GM12878 (cell line): Measurements from ENCODE around the gene MMP10. TPM values are rescaled to one million over a fixed set of nuclear protein-coding genes. Genes with fewer than 3 reads are reported as not detected.

Source experiments
- ATAC-seq: fragments of 200-7000 bp; cut with Tn5 transposase; 3 replicates; pipeline ENCODE4 v1.9.1; 2020; ENCODE audit warnings: mild to moderate bottlenecking, moderate library complexity
- BruUV-seq: library from RNA; stranded (reverse); fragments of 400-500 nt; replicated peaks from 2 replicates; lab custom pipeline; 2021; lab: Mats Ljungman, UMichigan
- CTCF ChIA-PET: fragments of 300-600 bp; sonication (Branson Sonifier 250); formaldehyde crosslinking; extraction: SDS; loops from one replicate; lab custom pipeline; 2021; ENCODE audit warnings: inconsistent platforms; lab: Yijun Ruan, JAX
- POLR2A ChIA-PET: fragments of 350-600 bp; formaldehyde crosslinking; extraction: SDS; loops from one replicate; lab custom pipeline; 2021; ENCODE audit warnings: inconsistent platforms; lab: Charles Lee
- RAD21 ChIA-PET: fragments of 300-600 bp; sonication (Branson Sonifier 250); formaldehyde crosslinking; loops from one replicate; lab custom pipeline; 2023; ENCODE audit warnings: antibody characterized with exemption; ENCODE audit not compliant: unreplicated experiment; lab: Charles Lee
- SMC1A ChIA-PET: fragments of 300-600 bp; sonication (Branson Sonifier 250); formaldehyde crosslinking; loops from one replicate; lab custom pipeline; 2023; ENCODE audit not compliant: unreplicated experiment, uncharacterized antibody; lab: Charles Lee
- DNase-seq: peaks from one replicate; pipeline ENCODE4 v3.0.0-alpha.2; 2011; ENCODE audit warnings: low read depth, low spot score
- FAIRE-seq: peaks from 3 replicates; lab custom pipeline; 2011; peaks lifted over from hg19 to GRCh38; lab: Jason Lieb, UNC
- H2AFZ ChIP-seq: 2 replicates; pipeline ENCODE4 v1.6.0; 2011; ENCODE audit warnings: low read depth, low read length, control low read depth; ENCODE audit not compliant: control insufficient read depth
- H3K27ac ChIP-seq: 2 replicates; pipeline ENCODE4 v1.5.1; 2011; ENCODE audit warnings: control low read depth; ENCODE audit not compliant: control insufficient read depth, insufficient read depth
- H3K27me3 ChIP-seq, 2 experiments: replicated peaks in 1 of 2; 2 replicates each; pipeline versions ENCODE4 v1.6.0 to v1.6.1; 2011; ENCODE audit warnings: low read length in 1 of 2; ENCODE audit not compliant: control insufficient read depth in 2 of 2, insufficient read depth in 2 of 2
- H3K36me3 ChIP-seq, 2 experiments: 2 replicates each; pipeline ENCODE4 v1.5.1; 2011; ENCODE audit warnings: low read length in 1 of 2; ENCODE audit not compliant: control insufficient read depth in 2 of 2, insufficient read depth in 2 of 2
- H3K4me1 ChIP-seq: 2 replicates; pipeline ENCODE4 v1.6.1; 2011; ENCODE audit warnings: mild to moderate bottlenecking, low read length, moderate library complexity, mixed read lengths; ENCODE audit not compliant: control insufficient read depth, insufficient read depth
- H3K4me2 ChIP-seq: 2 replicates; pipeline ENCODE4 v1.6.0; 2011; ENCODE audit warnings: control low read depth; ENCODE audit not compliant: control insufficient read depth, insufficient read depth
- H3K4me3 ChIP-seq: fragments of 200-600 bp; sonication (generic); 2 replicates; pipeline ENCODE4 v1.5.1; 2016
- H3K79me2 ChIP-seq: 2 replicates; pipeline ENCODE4 v1.6.0; 2011; ENCODE audit warnings: low read length; ENCODE audit not compliant: control insufficient read depth, insufficient read depth
- H3K9ac ChIP-seq: 2 replicates; pipeline ENCODE4 v1.8.0; 2011; ENCODE audit warnings: low read length, control low read depth, mixed read lengths; ENCODE audit not compliant: control insufficient read depth, insufficient read depth
- H3K9me3 ChIP-seq: replicated peaks from 3 replicates; pipeline ENCODE4 v1.5.1; 2011; ENCODE audit warnings: mild to moderate bottlenecking, low read length; ENCODE audit not compliant: control insufficient read depth, insufficient read depth
- H4K20me1 ChIP-seq: 2 replicates; pipeline ENCODE4 v1.6.0; 2011; ENCODE audit not compliant: control insufficient read depth, insufficient read depth
- ASH2L ChIP-seq: fragments of 300-600, 200-600 bp; sonication (generic); IDR thresholded peaks from 2 replicates; pipeline ENCODE4 v1.6.1; 2017; ENCODE audit warnings: low read depth, mild to moderate bottlenecking, borderline replicate concordance
- CHD4 ChIP-seq: fragments of 200-600 bp; sonication (generic); IDR thresholded peaks from 2 replicates; pipeline ENCODE4 v1.6.1; 2016; ENCODE audit warnings: mild to moderate bottlenecking
- ESRRA ChIP-seq: IDR thresholded peaks from 2 replicates; pipeline ENCODE4 v1.6.1; 2012; ENCODE audit warnings: mild to moderate bottlenecking, low read length, improper control_type of control experiment
- EZH2 ChIP-seq: IDR thresholded peaks from 2 replicates; pipeline ENCODE4 v1.6.1; 2012; ENCODE audit warnings: low read depth, mild to moderate bottlenecking, control low read depth, inconsistent platforms, low read length, borderline replicate concordance; ENCODE audit not compliant: control insufficient read depth
- HCFC1 ChIP-seq: fragments of 150-350 bp; IDR thresholded peaks from 2 replicates; pipeline ENCODE4 v1.6.1; 2014; ENCODE audit warnings: low read length
- IKZF2 ChIP-seq, 2 experiments: fragments of 450-650 bp; IDR thresholded peaks; 2 replicates each; pipeline ENCODE4 v1.6.1; 2017; ENCODE audit warnings: mild to moderate bottlenecking in 2 of 2, moderate library complexity in 2 of 2
- MTA2 ChIP-seq: fragments of 450-650 bp; IDR thresholded peaks from 2 replicates; pipeline ENCODE4 v1.6.1; 2016; ENCODE audit warnings: low read depth, mild to moderate bottlenecking, moderate library complexity
- PAX5 ChIP-seq: IDR thresholded peaks from 2 replicates; pipeline ENCODE4 v1.6.1; 2011; ENCODE audit warnings: low read depth, low read length, borderline replicate concordance
- POLR2A ChIP-seq: IDR thresholded peaks from 2 replicates; pipeline ENCODE4 v1.6.1; 2011; ENCODE audit warnings: low read depth, mild to moderate bottlenecking, low read length
- RAD21 ChIP-seq: IDR thresholded peaks from 2 replicates; pipeline ENCODE4 v1.6.1; 2011; ENCODE audit warnings: mild to moderate bottlenecking, low read depth, low read length, moderate library complexity; ENCODE audit not compliant: insufficient read depth
- RAD51 ChIP-seq: fragments of 450-650 bp; IDR thresholded peaks from 2 replicates; pipeline ENCODE4 v1.6.1; 2016; ENCODE audit warnings: moderate library complexity, mild to moderate bottlenecking, inconsistent platforms
- TCF7 ChIP-seq: IDR thresholded peaks from 2 replicates; pipeline ENCODE4 v1.6.1; 2014; ENCODE audit warnings: antibody characterized with exemption, borderline replicate concordance
- USF1 ChIP-seq: IDR thresholded peaks from 2 replicates; pipeline ENCODE4 v1.6.1; 2011; ENCODE audit warnings: borderline replicate concordance, low read depth, mild to moderate bottlenecking, moderate library complexity, mixed read lengths, low read length; ENCODE audit not compliant: insufficient read depth; ENCODE audit errors: extremely low read length
- WGBS: methylation state at CpG from one replicate; pipeline ENCODE4 v1.1.6; 2016; ENCODE audit warnings: low lambda C conversion rate; ENCODE audit not compliant: insufficient replicate concordance, insufficient coverage; ENCODE audit errors: missing lambda C conversion rate; 5-methylcytosine and 5-hydroxymethylcytosine counted together
- in situ Hi-C: fragments of 300-500 bp; cut with MboI; formaldehyde crosslinking; loops from 9 replicates; pipeline ENCODE4 v1.14.3; 2018; ENCODE audit warnings: mixed read lengths
- intact Hi-C: fragments of 100-400 bp; cut with micrococcal nuclease; formaldehyde crosslinking; loops from one replicate; pipeline ENCODE4 v1.14.2; 2022; ENCODE audit not compliant: unreplicated experiment
- polyA plus RNA-seq, 11 experiments: library from polyadenylated mRNA; depleted of rRNA in 4 of 11; unstranded in 6 of 11; stranded (reverse) in 5 of 11; fragments of >200 nt; fragmentation: Nextera tagmentation in 4 of 11; fragmentation: Illumina TruSeq in 1 of 11; extraction: Ambion mirVana in 4 of 11; extraction: Trizol in 1 of 11; gene quantifications; 1 replicate in 1 of 11; 2 replicates in 10 of 11; pipeline versions ENCODE4 v1.2.1 to v1.2.3, GENCODE V29; 2011 to 2016; ENCODE audit warnings: inconsistent platforms in 2 of 11, missing spikeins in 2 of 11, low read depth in 1 of 11
- total RNA-seq, 4 experiments: library from RNA; depleted of rRNA in 3 of 4; stranded (reverse); fragments of >200 nt in 3 of 4; fragmentation: Illumina TruSeq in 1 of 4; extraction: Trizol in 1 of 4; gene quantifications; 2 replicates each; pipeline versions ENCODE4 v1.2.1 to v1.2.3, GENCODE V29; 2013 to 2021
- TF ChIP-seq, protein P1 (sequence below): fragments of 450-650 bp; IDR thresholded peaks from 2 replicates; pipeline ENCODE4 v1.6.1; 2016; ENCODE audit warnings: mild to moderate bottlenecking
- TF ChIP-seq, protein P2 (sequence below): IDR thresholded peaks from 2 replicates; pipeline ENCODE4 v1.6.1; 2012; ENCODE audit warnings: low read depth, low read length, improper control_type of control experiment

Gene MMP10
- total and polyA plus RNA-seq, 10 of the 15 experiments (the other 5 are each of a cell fraction or from before 2014, with no cell fraction given): not detected

DNA sequence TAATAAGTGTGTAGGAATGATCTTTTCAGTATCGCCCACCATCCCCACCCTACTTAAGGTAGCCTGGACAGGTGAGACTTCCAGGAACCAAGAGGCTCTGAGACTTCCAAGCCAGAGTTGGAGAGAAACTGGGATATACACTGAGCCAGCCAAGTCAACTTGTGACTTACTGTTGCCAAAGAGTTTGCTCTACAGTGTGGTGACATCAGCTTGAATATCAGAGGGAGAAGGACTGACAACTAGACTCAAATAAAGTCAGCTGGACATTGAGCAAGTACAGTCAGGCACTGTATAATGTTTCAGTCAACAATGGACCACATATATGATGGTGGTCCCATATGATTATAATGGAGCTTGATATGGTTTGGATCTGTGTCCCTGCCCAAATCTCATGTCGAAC lies 1.2 kb upstream of the MMP10 start:
- WGBS: 39% methylated on average over 2 of the region's 2 CpGs
- ChIA-PET RAD21 (no interaction called here), CTCF (interaction anchor here (0.6 to 0.7 kb wide), 2 partner anchors 133 to 167 kb away, joined by 3 to 4 read pairs; no protein-coding TSS in a partner anchor), POLR2A (no interaction called here), SMC1A (interaction anchor here (1.4 kb wide), 1 partner anchor 44 kb away, joined by 3 read pairs; no protein-coding TSS in a partner anchor)
- no peak for ATAC-seq
- Histone ChIP-seq H3K27ac (no peak overlapping the region), H3K9ac (no peak overlapping the region), H4K20me1 (no peaks in the 10 kb centered on the region; the same call in 1 of the 2 replicates), H3K4me3 (no peak overlapping the region), H2AFZ (no peak overlapping the region), H3K27me3 (no peaks in the 10 kb centered on the region), H3K79me2 (no peaks in the 10 kb centered on the region), H3K9me3 (no peaks in the 10 kb centered on the region), H3K4me2 (no peak overlapping the region), H3K4me1 (no peaks in the 10 kb centered on the region), H3K36me3 (no peaks in the 10 kb centered on the region)
- no peak for FAIRE-seq
- no peak for DNase-seq
- in situ Hi-C loops (no loop called here), intact Hi-C loops (no loop called here)
- no TSS peak for BruUV-seq
- TF ChIP-seq RAD51 (no peak), ESRRA (no peak), MTA2 (no peak), USF1 (no peak), POLR2A (no peak), TCF7 (no peak), HCFC1 (no peak), CHD4 (no peak), EZH2 (no peak), ASH2L (no peak), RAD21 (no peak), IKZF2 (IDR thresholded peaks at IDR 0.05) (no peak), PAX5 (no peak)
- TF ChIP-seq, protein P1, sequence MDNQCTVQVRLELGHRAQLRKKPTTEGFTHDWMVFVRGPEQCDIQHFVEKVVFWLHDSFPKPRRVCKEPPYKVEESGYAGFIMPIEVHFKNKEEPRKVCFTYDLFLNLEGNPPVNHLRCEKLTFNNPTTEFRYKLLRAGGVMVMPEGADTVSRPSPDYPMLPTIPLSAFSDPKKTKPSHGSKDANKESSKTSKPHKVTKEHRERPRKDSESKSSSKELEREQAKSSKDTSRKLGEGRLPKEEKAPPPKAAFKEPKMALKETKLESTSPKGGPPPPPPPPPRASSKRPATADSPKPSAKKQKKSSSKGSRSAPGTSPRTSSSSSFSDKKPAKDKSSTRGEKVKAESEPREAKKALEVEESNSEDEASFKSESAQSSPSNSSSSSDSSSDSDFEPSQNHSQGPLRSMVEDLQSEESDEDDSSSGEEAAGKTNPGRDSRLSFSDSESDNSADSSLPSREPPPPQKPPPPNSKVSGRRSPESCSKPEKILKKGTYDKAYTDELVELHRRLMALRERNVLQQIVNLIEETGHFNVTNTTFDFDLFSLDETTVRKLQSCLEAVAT: no peak
- TF ChIP-seq, protein P2, sequence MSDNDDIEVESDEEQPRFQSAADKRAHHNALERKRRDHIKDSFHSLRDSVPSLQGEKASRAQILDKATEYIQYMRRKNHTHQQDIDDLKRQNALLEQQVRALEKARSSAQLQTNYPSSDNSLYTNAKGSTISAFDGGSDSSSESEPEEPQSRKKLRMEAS: no peak
